Right lobe of liver (tissue), 6 donors: Measurements from ENCODE around the gene CDK5. TPM values are rescaled to one million over a fixed set of nuclear protein-coding genes. Genes with fewer than 3 reads are reported as not detected.
A peak's percentile ranks its signal among the peaks of the same experiment; 100 is the strongest.

ENCODE experiments used
- ATAC-seq, 4 donors: fragments of 200-7000 bp; cut with Tn5 transposase; one replicate each; pipeline ENCODE4 v1.9.1; 2020; ENCODE audit warnings: mild to moderate bottlenecking in 4 of 4, moderate library complexity in 4 of 4
- DNase-seq, 3 donors: peaks; one replicate each; pipeline ENCODE4 v3.0.0-alpha.2; 2020
- H3K27ac ChIP-seq, 3 donors: fragments of 200-600 bp; one replicate each; pipeline ENCODE4 v1.8.0; 2022
- H3K27me3 ChIP-seq, 2 donors: fragments of 200-600 bp; one replicate each; pipeline ENCODE4 v1.8.0; 2022
- H3K36me3 ChIP-seq, 4 donors: fragments of 200-600 bp; sonication (generic) in 1 of 4; one replicate each; pipeline versions ENCODE4 v1.5.1 to v1.8.0; 2017 to 2022; ENCODE audit warnings: control low read depth in 1 of 4
- H3K4me1 ChIP-seq, 4 donors: fragments of 200-600 bp; sonication (generic) in 1 of 4; one replicate each; pipeline versions ENCODE4 v1.5.1 to v1.8.0; 2017 to 2022; ENCODE audit warnings: control low read depth in 1 of 4
- H3K4me3 ChIP-seq, 3 donors: fragments of 200-600 bp; one replicate each; pipeline ENCODE4 v1.8.0; 2022
- H3K9me3 ChIP-seq, 4 donors: fragments of 200-600 bp; sonication (generic) in 1 of 4; one replicate each; pipeline versions ENCODE4 v1.5.1 to v1.8.0; 2017 to 2022; ENCODE audit warnings: control low read depth in 1 of 4
- CTCF ChIP-seq, 4 donors: fragments of 200-600 bp in 3 of 4; fragments of 450-650 bp in 1 of 4; IDR thresholded peaks; one replicate each; pipeline versions ENCODE4 v1.5.1 to v1.8.0; 2016 to 2022; ENCODE audit warnings: antibody characterized with exemption in 4 of 4, mild to moderate bottlenecking in 2 of 4
- POLR2A ChIP-seq: fragments of 450-650 bp; IDR thresholded peaks from one replicate; pipeline ENCODE4 v1.6.1; 2017; ENCODE audit warnings: antibody characterized with exemption, mild to moderate bottlenecking
- WGBS: methylation state at CpG from one replicate; pipeline ENCODE4 v1.1.6; 2018; ENCODE audit warnings: low coverage, low lambda C conversion rate; ENCODE audit not compliant: insufficient coverage; ENCODE audit errors: missing lambda C conversion rate; 5-methylcytosine and 5-hydroxymethylcytosine counted together
- intact Hi-C, 2 donors: fragments of 100-400 bp; cut with DNase I; formaldehyde crosslinking; loops; one replicate each; pipeline versions ENCODE4 v1.11.2 to v1.14.1; 2022
- total RNA-seq, 6 experiments: library from RNA; depleted of rRNA in 2 of 6; stranded (reverse); fragments of >200 nt in 2 of 6; fragmentation: NEBNext Ultra II Directional in 3 of 6; extraction: Animal tissue kit (Norgen Biotek cat#: 25700) in 3 of 6; gene quantifications; one replicate each; pipeline versions ENCODE4 v1.1.0 to v1.2.4, GENCODE V29; 2016 to 2023
- donor health status: DM: no; HTN: yes; CAD: no.
- donor health status: DM: no; HTN: no; CAD: no.
- donor health status: DM: no; HTN: no; CAD: no.
- donor health status: DM: no; HTN: yes; CAD: no.
- donor health status: DM: no; HTN: yes; CAD: no.

CDK5 gene
- total RNA-seq, 6 experiments from 2014 or later = 5.0 to 9.6 (median 6.1) TPM

- Histone ChIP-seq H3K4me3 (no peak overlapping the region), H3K4me1 (peaks cover 0 to 25% (median 12%) of the 10 kb centered on the region in 4 donors), H3K9me3 (no peaks in the 10 kb centered on the region), H3K27ac (no peak overlapping the region), H3K27me3 (no peaks in the 10 kb centered on the region), H3K36me3 (peaks cover 0 to 57% (median 26%) of the 10 kb centered on the region in 4 donors)
- ATAC-seq (no peak), DNase-seq (no peak)
- intact Hi-C loops = no loop called here
- TF ChIP-seq CTCF (IDR thresholded peaks at IDR 0.05) (no peak), POLR2A (no peak)
- 64% methylated on average over 11 of the region's 14 CpGs for WGBS
Observed at GRCh38 chr7:151065516-151065915, 7.8 kb upstream of the CDK5 start.

GRCh38 chr7:151064993-151065392, 7.3 kb upstream of the CDK5 start:
- TF ChIP-seq POLR2A (no peak), CTCF (IDR thresholded peaks at IDR 0.05) (no peak)
- peaks cover 0 to 52% (median 23%) of the 10 kb centered on the region in 4 donors for H3K36me3 ChIP-seq
- H3K27ac ChIP-seq = no peak overlapping the region
- H3K27me3 ChIP-seq = no peaks in the 10 kb centered on the region
- H3K9me3 ChIP-seq = no peaks in the 10 kb centered on the region
- WGBS = 88% methylated on average over 4 of the region's 6 CpGs
- peaks cover 0 to 26% (median 13%) of the 10 kb centered on the region in 4 donors for H3K4me1 ChIP-seq
- H3K4me3 ChIP-seq = no peak overlapping the region
- intact Hi-C loops = no loop called here
- ATAC-seq (no peak), DNase-seq (no peak)

- no peak for DNase-seq
- H3K27ac ChIP-seq = no peak overlapping the region
- no peaks in the 10 kb centered on the region for H3K27me3 ChIP-seq
- 79% methylated on average over 4 of the region's 18 CpGs for WGBS
- intact Hi-C loops = no loop called here
- ATAC-seq = no peak
- no peak overlapping the region for H3K4me3 ChIP-seq
- peaks cover 0 to 46% (median 21%) of the 10 kb centered on the region in 4 donors for H3K36me3 ChIP-seq
- no peak for TF ChIP-seq CTCF (IDR thresholded peaks at IDR 0.05)
- no peak for TF ChIP-seq POLR2A
- H3K9me3 ChIP-seq = no peaks in the 10 kb centered on the region
- peaks cover 0 to 26% (median 13%) of the 10 kb centered on the region in 4 donors for H3K4me1 ChIP-seq
Observed at GRCh38 chr7:151064454-151064853, 6.8 kb upstream of the CDK5 start.

GRCh38 chr7:151063212-151063561, 5.5 kb upstream of the CDK5 start:
- Histone ChIP-seq H3K36me3 (peaks cover 0 to 34% (median 18%) of the 10 kb centered on the region in 4 donors), H3K27me3 (no peaks in the 10 kb centered on the region), H3K9me3 (no peaks in the 10 kb centered on the region), H3K27ac (peak overlapping the region in 1 of 3 donors; percentile 34), H3K4me1 (peaks cover 0 to 34% (median 16%) of the 10 kb centered on the region in 4 donors), H3K4me3 (peak overlapping the region; percentile 39 to 76 (median 69))
- intact Hi-C loops = no loop called here
- DNase-seq = peak; percentile 62 to 78 (median 72)
- peak; percentile 3 to 47 (median 34) for ATAC-seq
- TF ChIP-seq POLR2A (no peak), CTCF (IDR thresholded peaks at IDR 0.05) (no peak)
- WGBS = 25% methylated on average over 2 of the region's 11 CpGs
